CMK (cell line): ENCODE data around the gene ARHGAP31.
"Not testable (repeated sequence)": the region's sequence is repeated elsewhere in the genome, so short reads cannot be mapped to it uniquely, and the experiment has no call there.

Experiments
- DNase-seq: peaks from one replicate; pipeline ENCODE4 v3.0.0-alpha.2; 2010; ENCODE audit warnings: low read depth

ARHGAP31 gene

DNA sequence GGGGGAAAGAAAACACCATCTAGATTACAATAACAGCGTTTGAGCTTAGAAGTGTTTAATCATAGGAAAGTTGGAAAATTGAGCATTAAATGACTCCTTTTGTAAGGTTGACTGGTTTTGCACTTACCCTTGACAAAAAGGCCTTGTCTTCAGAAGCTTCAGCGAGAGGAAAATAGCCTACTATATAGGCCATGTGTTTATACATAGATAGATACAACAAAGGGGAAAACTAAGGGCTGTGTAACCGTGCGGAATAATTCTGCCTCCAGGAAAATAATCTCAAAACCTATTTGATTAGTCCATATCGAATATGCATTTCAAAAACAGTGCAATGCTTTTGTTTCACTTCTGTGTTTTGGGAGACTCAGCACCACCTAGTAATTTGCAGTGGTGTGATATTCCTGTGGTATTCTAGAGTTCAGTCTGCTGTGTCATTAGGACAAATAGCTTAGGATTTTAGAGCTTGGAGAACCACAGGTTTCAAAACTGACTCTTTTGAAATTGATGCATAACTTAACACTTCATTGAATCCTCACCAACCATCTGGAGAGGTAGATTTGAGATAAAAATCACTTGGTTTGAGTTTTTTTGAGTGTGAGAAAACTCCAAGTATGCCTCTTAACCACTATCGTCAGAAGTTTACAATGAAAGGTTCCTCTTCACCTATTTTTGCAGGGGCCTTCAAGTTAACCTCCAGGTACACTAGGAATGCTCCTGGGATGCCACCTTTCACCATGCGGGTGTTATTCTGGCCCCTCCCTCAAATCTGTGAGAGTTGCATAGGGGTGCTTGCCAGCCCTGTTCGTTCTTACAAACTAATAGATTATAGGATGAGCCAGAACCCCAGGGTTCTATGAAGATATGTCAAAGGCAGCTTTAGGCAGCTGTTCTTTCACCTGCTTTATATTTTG is 1.9 kb downstream of the ARHGAP31 start:
- no peak for DNase-seq

DNA sequence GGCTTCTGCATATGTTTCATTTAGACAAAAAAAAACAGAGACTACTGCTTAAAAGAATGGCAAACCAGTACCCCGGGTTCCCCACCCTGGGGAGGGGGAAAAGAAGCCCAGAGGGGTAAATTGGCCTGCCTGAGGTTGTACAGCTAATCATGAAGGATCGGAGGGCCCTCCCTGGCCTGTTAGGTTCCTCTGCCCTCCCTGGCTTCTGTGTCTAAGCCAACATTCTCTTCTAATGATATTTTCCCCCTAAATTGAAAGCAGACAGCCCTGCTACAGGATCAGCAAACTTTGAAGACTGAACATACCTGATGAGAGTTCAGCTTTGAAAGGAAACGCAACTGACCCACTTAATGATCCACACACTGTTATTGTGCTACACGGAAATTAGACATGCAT is 2.5 kb downstream of the ARHGAP31 start:
- no peak for DNase-seq

DNA sequence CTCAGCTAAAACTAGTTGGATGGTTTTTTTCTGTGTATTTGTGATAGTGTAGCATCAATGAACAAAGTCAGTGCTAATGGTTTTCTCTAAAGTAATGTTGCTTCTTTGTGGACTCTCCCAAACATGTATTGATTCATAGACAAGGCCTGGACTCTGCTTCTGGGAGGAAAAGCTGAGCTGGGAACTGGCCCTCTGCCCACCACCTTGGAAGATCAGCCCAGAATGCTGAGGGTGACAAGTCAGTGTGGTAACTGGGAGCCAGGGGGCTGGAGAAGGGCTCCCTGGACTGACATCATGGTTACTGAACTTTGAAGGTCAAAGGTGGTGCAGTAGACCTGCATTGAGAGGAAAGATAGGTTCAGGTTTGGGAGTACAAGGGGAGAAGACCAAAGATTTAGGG is 3.0 kb downstream of the ARHGAP31 start:
- DNase-seq = no peak

DNA sequence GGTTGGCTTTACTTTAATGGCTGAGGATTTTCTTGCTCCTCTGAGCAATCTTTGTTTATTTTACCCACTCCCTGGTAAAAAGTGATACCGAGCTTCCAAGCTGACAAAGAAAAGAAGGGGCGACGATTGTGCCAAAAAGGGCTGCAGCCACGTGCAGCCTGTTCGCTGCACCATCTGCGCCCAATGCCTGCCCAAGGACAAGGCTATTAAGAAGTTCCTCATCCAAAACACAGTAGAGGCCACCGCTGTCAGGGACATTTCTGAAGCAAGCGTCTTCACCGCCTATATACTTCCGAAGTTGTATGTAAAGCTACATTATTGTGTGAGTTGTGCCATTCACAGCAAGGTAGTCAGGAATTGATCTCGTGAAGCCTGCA is 4.4 kb downstream of the ARHGAP31 start:
- DNase-seq = no peak

DNA sequence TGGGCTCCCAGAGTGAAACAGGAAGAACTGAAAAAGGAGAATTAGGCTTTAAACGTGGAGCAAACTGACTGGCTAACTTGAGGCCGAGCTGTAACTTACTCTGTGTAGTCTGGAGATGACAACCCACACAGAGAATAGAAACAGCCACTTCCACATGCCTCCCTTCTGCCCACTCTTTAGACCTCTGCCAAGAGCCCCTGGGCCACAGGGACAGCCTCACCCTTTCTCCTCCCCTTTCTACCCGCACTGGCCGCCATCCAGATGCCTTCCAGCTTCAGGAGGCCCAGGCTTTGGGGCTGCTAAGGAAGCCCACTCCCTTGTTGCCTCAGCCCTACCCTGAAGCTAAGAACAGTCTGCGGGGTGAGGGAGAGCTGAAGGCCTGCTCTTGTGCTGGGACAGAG is 6.8 kb downstream of the ARHGAP31 start:
- no peak for DNase-seq

DNA sequence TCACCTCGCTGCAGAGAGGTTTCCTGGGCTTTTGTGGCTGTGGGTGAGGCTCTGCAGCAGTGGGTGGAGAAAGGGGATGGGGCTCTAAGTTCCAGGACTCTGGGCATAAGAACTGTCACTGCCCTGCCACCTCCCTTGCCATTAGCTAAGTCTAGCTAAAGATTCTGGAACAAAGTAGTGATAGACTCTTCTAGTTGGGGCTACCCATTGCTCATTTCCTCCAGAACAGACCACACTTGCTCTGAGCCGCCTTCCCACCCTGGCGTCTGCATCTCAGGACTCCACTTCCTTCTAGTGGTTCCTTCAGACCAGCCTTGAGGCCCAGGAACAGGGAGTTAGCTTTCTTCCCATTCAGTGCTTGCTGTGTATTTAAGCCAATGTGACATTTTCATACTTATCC is 7.5 kb downstream of the ARHGAP31 start:
- DNase-seq = no peak

DNA sequence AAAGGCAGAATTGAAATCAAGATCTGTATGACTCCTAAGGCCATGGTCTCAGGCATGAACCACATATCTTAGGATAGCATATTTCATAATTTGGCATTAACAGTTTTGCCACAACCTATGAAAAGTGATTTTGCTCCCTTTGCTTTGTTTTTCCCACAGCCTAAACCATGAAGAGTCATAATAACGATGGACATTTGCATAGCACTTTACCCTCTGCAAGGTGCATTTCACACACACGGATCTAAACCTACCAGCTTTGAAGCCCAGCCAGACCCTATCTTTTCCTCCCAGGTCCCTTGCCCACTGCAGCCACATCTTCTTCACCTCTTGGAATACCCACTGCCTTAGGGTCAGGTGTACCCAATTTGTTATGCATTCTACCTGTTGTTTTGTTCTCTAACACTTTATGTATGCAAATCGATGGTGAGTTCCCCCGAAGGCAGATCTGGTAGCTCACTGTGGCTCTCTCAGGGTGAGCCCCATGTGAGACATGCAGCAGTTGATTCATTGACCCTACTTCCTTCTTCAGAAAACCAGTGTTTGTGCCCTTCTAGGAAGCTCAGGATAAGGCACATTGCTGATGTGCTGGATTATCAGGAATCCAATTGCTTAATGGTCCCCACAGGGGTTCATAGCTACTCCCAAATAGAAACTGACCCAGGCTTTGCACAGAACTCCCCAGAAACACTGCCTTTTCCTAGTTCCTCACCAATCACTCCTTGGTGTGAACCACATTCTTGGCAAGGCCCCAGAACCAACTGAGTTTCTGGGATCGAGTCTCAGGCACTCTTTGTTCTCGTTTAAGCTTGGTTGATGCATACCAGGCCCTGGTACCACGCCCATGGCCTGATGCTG is 8.7 kb downstream of the ARHGAP31 start:
- no peak for DNase-seq

DNA sequence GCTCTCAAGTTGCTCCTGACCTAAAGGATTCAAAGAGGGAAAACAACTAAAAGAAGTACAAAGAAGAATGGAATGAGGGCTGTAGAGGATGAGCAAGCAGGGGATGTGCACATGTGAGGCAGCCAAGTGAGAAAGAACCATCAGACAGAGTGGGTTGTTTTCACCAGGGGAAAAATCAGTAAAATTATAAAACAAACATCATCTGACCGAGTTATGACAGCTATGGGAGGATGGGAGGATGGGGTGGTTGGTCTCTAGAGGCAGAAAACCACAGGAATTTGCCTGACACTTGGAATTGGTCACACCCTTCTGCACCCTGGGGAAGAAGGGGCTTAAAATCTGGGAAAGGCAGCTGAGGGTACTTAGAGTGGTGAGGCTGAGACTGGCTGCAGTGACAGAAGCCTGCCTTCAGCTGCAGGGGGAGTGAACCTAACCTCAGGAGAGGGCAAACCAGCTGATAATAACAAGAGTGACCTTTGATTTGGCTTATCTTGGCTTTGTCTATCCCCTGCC is 10.1 kb downstream of the ARHGAP31 start:
- DNase-seq = no peak

DNA sequence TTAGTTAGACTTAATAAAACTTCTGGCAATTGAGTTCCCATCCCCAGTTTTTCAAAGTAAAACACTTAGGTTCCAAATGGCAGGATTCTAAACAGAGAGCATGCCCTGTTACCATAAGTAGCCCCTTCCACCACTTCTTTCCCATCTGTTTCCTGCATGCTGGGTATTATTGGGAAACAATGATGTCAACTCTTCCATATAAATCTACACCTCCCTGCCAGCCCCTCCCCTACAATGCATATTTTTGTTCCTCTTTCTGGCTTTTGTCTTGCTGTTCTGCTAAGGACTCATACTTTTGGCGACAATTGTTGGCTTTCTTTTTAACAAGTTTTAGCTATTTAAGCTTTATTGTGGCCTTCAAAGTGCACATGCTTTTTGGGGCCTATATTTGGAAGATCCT is 11.1 kb downstream of the ARHGAP31 start:
- DNase-seq = no peak

DNA sequence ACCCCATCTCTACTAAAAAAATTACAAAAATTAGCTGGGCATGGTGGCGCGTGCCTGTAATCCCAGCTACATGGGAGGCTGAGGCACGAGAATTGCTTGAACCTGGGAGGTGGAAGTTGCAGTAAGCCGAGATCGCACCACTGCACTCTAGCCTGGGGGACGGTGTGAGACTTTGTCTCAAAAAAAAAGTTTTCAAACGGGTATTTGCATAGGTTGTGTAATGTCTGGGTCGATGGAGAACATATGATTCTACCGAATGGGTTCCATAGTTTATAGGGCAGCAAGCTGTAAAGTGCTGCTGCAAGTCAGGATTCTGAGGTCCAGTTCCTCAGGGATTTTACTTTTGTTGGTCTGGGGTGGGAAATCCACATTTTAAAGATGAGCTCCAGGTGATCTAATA is 12.2 kb downstream of the ARHGAP31 start:
- DNase-seq = not testable (repeated sequence)

DNA sequence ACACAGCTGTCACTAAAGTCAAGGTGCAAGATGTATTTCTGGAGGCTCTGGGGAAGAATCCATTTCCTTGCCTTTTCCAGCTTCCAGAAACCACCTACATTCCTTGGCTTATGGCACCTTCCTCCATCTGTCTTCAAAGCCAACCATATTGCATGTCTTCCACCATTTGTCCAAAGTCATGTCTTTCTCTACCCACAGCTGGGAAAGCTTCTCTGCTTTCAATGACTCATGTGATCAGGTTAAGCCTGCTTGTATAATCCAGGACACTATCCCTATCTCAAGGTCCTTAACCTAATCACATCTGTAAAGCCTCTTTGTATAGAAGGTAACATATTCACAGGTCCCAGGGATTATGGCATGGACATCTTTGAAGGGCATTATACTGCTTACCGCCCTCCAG is 14.2 kb downstream of the ARHGAP31 start:
- no peak for DNase-seq

DNA sequence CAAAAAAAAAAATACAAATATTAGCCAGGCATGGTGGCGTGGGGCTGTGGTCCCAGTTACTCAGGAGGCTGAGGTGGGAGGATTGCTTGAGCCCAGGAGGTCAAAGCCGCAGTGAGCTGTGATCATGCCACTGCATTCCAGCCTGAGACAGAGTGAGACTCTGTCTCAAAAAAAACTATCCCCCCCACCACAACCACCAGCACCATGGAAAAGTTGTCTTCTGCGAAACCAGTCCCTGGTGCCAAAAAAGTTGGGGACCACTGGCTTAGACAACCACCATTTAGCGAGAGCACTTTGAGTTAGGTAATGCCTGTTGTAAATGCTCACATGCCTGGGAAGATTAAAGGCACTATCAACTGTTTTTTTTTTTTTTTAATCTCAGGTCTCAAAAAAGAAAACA is 15.4 kb downstream of the ARHGAP31 start:
- no peak for DNase-seq

DNA sequence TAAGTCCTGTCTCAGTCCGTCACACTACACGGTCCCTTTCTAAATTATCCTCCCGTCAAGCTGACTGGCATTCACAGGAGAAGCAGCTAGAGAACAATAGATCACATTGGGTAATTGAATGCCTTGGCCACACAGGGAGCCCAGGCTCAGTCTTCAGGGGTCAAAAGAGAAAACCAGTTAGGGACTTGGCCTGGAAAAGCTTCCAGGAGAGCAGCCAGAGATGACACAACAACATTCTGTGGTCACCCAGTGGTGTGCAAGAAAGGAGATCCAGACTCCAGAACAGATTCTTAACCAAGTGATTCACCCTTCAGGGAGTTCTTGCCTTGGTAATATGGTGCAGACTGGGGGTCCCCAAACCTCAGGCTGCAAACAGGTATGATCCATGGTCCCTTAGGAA is 15.9 kb downstream of the ARHGAP31 start:
- DNase-seq = no peak

DNA sequence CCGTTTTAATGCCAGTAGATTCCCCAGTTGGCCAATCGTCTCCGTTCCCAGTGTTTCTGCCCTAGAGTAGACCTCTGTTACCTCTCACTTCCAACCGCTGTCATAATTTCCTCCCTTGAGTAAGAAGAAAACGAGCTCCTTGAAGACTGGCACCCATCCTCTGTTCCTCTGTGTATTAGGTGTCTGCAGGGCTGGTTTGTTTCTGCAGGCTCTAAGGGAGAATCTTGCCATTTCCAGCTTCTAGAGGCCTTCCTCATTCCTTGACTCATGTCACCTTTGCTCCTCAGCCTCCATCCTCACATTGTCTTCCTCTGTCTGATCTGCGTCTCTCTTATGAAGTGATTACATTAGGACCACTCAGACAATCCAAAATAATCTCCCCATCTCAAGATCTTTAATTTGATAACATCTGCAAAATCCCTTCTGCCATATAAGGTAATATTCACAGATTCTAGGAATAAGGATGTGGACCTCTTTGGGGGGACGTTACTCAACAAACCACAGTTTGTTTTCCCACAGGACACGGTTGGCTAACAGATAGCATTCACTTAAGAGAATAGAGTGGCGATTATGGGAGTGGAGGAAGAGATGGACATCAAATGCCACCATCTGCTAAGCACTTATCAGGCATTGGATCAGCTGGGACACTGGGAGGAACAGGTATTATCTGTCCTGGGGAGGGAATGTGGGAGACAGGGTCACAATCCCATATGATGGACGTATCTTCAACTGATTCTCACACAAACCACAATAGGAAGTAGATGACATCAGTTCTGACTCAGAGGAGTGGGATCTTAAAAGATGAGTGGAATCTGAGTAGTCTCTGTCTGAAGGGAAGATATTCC is 17.1 kb downstream of the ARHGAP31 start:
- DNase-seq = no peak

DNA sequence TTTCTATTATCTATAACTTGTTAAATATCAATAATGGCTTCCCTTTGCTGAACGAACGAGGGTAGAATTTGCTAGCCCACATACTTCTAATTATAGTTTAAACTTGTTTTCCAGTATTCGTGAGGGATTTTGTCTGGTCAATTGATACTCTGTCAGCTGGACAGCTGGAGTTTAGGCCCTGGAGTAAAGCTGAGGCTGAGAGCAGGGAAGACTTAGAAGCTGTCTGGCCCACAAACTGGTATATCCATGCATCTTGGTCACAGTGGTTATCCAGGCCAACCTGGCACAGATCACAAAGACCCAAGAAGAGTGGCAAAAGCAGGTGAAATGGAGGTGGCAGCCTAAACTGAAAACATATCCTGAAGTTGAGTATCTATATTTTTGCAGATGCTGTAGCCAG is 19.3 kb downstream of the ARHGAP31 start:
- no peak for DNase-seq

DNA sequence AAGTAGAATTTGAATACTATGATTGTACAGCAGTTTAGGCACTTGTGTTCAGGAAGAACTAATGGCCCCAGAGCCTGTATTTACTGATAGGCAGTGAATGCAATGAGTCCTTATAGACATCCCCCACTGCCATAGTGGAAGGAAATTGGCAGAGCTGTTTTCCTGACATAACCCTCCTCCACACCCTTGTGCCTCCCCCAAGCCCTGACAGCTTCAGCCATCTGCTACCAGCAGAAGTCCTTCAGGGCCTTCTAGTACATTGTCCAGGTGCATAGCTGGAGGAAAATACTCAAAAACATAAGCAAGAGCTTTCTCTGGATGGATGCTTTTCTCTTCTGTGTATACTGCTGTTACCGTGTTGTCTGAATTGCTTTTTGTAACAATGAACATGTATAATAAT is 20.6 kb downstream of the ARHGAP31 start:
- DNase-seq = no peak

DNA sequence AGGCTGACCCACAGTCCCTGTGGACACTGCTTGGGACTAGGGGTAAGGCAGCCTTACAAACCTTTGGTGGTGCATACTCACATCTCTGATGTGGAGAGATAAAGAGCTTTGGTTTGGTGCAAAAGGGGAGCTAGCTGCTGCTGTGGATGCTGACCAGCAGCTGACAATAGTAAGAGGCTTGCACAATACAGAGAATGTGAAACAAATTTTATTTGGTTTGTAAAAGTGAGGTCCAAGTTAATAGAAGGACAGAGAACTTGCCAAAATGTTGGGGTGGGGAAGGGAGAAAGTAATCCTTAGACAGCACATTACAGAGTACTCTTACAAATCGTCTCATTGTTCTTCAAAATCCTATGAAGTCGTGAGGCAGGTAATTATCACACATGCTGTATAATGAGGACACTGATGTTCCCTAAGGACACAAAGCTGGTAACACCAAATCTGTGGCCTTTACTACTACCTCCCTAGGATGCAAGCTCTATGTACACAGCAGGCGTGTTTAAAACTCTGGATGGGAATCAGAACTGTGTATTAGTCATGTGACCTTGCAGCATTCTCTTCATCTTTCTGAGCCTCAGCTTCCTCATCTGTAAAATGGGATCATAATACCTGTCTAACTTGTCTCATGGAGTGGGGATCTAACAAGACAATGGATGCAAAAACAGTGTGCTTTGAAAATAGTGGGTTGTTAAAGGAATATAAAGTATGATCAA is 21.6 kb downstream of the ARHGAP31 start:
- no peak for DNase-seq

DNA sequence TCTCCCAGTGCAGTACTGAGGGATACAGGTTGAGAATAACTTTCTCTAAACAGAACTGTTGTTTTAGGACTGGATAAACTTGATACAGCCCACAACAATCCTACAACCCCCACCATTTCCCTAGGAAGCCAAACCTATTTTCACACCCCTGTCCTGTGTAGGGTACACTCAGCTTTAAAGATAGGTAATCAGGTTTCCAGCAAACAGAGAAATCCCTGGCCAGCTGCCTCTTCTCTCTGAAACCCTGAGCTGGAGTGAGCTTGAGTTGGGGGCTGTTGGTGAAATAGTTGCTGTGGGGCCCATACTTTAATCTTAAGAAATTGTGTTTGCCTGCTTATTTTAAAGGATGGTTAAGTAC is 22.1 kb downstream of the ARHGAP31 start:
- no peak for DNase-seq

DNA sequence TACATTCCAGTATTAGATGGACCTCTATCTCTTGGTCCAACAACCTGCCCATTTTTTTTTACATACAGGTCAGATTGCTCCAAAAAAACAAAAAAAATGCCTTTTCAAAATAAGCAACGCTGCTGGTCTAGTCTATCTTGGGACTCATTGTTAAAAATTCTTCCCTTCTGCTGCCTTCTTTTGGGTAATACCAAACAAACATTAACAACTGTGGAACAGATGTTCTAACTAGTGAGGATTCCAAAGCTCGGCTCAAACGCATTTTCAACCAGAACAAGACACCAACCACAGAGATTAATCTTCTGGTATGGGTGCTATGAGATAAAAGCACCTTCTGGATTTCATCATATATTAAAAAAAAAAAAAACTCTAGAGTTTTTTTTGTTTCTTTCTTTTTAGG is 24.7 kb downstream of the ARHGAP31 start:
- no peak for DNase-seq

DNA sequence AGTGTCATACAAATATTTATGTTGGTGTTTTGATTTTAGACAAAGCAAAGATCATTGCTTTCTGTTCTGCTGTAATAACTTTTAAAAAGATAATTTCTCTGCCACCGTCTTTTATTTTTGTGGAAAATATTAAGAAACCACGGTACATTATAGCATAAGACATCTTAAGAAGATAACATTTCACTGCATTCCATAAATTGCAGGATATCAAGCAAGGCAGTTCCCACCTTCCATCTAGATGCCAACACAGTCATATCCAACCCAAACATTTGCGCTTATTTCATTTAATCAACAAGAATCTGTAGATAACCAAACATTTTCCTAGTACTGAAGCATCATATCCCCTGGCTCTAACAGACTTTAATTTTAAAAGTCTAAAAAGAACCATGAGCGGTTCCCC is 25.1 kb downstream of the ARHGAP31 start:
- no peak for DNase-seq

DNA sequence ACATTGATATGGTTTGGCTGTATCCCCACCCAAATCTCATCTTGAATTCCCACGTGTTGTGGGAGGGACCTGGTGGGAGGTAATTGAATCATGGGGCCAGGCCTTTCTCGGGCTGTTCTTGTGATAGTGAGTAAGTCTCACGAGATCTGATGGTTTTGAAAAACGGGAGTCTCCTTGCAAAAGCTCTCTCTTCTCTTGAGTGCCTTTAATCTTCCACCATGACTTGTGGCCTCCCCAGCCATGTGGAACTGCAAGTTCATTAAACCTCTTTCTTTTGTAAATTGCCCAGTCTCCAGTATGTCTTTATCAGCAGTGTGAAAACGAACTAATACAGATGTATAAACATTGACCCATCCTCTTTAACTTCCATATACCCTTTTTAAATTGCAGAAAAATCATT is 26.6 kb downstream of the ARHGAP31 start:
- not testable (repeated sequence) for DNase-seq
